Testis (tissue), 2 donors: ENCODE results near the gene ARPC1A.

Source experiments
- CTCF ChIP-seq, 3 experiments: fragments of 450-650 bp in 2 of 3; fragments of 200-600 bp in 1 of 3; sonication (generic) in 1 of 3; IDR thresholded peaks; one replicate each; pipeline ENCODE4 v1.5.1; 2016 to 2019; ENCODE audit warnings: antibody characterized with exemption in 3 of 3, mild to moderate bottlenecking in 2 of 3, moderate library complexity in 1 of 3
- POLR2A ChIP-seq: fragments of 450-650 bp; IDR thresholded peaks from one replicate; pipeline ENCODE4 v1.6.1; 2017; ENCODE audit warnings: antibody characterized with exemption, mild to moderate bottlenecking, moderate library complexity

GRCh38 chr7:99386584-99387238 lies 61.0 kb downstream of the ARPC1A start:
- no peak for TF ChIP-seq POLR2A
- TF ChIP-seq CTCF (IDR thresholded peaks at IDR 0.05), result no peak
